Duodenal mucosa (tissue), 2 donors: ENCODE data around the gene NHLRC4.

Source experiments
- H3K27ac ChIP-seq: one replicate; pipeline ENCODE4 v1.7.0; 2013; ENCODE audit warnings: low read depth, low read length
- H3K27me3 ChIP-seq, 2 donors: one replicate each; pipeline ENCODE4 v1.7.0; 2013; ENCODE audit warnings: low read length in 2 of 2, control low read depth in 1 of 2; ENCODE audit not compliant: insufficient read depth in 2 of 2, control insufficient read depth in 1 of 2
- H3K36me3 ChIP-seq, 2 donors: one replicate each; pipeline ENCODE4 v1.7.0; 2013; ENCODE audit warnings: low read length in 2 of 2, control low read depth in 1 of 2; ENCODE audit not compliant: insufficient read depth in 2 of 2, control insufficient read depth in 1 of 2
- H3K4me1 ChIP-seq, 2 donors: one replicate each; pipeline ENCODE4 v1.7.0; 2013; ENCODE audit warnings: low read length in 2 of 2, control low read depth in 1 of 2; ENCODE audit not compliant: insufficient read depth in 2 of 2, control insufficient read depth in 1 of 2
- H3K4me3 ChIP-seq, 2 donors: one replicate each; pipeline ENCODE4 v1.7.0; 2013; ENCODE audit warnings: low read length in 2 of 2, low read depth in 1 of 2
- H3K9ac ChIP-seq, 2 donors: one replicate each; pipeline ENCODE4 v1.7.0; 2013; ENCODE audit warnings: low read length in 2 of 2, low read depth in 1 of 2
- H3K9me3 ChIP-seq, 2 donors: one replicate each; pipeline ENCODE4 v1.7.0; 2013; ENCODE audit warnings: low read length in 2 of 2, control low read depth in 1 of 2; ENCODE audit not compliant: control insufficient read depth in 1 of 2

The NHLRC4 gene

DNA sequence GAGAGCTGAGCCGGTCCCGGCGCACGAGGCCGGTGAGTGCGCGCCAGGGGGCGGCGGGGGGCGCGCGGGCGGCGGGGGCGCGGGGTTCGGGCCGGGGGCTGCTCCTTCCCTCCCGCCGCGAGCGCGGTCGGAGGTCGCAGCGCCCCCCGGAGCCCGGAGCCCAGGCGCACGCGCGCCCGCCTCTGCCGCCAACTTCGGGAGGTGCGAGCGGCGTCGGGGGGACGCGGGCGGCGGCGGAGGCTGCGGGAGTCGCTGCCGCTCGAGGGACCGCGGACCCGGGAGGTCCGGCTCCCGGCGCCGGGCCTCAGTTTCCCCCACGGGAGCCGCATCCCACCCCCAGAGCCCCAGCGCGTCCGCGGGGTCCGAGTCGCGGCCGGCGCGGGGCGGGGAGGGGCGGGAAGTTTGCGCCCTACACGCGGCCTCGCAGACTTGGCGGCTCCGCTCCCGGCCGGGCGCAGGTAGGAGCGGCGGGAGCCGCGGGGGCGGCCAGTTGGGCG lies 6.6 kb upstream of the NHLRC4 start, which contains the start of gene PRR35:
PRR35 (plus strand) TSS at position 191 of the 497 bp plus-strand sequence. CDS start 2,901 bp downstream, outside the sequence.
- H3K4me1 ChIP-seq: no peaks in the 10 kb centered on the region
- H3K27me3 ChIP-seq: peaks cover 22 to 41% of the 10 kb centered on the region in 2 donors
- H3K27ac ChIP-seq: no peak within 1 kb of the TSS
- H3K9ac ChIP-seq: no peak within 1 kb of the TSS
- no peaks in the 10 kb centered on the region for H3K9me3 ChIP-seq
- H3K36me3 ChIP-seq: no peaks in the 10 kb centered on the region
- H3K4me3 ChIP-seq: no peak within 1 kb of the TSS

DNA sequence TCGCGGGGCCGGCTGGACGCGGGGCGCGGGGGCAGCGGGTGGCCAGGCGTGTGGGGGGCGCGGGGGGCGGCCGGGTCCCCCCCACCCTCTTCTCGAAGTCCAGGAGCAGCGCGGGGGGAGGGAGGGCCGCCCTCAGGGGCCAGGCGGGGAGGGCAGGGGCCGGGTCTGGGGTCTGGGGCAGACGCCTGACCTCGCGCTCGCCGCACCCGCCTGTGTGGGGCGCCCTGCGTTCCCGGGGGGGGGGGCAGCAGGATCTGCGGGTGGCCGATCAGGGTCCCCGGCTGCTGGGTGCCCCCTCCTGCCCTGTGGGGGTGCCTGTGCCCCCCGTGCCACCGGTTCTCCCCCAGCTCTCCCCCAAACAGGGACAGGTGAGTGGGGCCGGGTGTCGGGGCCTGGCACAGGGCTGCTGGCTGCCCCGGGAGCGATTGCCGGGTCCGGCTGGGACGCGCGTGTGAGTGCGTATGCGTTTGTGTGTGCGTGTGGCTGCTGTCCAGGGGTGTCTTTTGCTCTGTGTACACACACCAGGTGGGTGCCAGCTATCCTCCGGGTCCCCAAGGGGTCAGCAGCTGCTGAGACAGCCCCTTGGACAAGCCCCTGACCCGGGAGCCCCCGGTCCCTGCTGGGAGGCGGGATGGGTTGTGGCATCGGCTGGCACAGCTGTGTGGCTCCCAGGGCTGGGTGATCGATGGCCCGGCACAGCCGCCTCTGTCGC lies 5.9 kb upstream of the NHLRC4 start:
- Histone ChIP-seq H3K27me3 (peaks cover 22 to 41% of the 10 kb centered on the region in 2 donors), H3K9me3 (no peaks in the 10 kb centered on the region), H3K36me3 (no peaks in the 10 kb centered on the region), H3K4me3 (no peak overlapping the region), H3K9ac (no peak overlapping the region), H3K27ac (no peak overlapping the region), H3K4me1 (peaks cover 0 to under 1% of the 10 kb centered on the region in 2 donors)

DNA sequence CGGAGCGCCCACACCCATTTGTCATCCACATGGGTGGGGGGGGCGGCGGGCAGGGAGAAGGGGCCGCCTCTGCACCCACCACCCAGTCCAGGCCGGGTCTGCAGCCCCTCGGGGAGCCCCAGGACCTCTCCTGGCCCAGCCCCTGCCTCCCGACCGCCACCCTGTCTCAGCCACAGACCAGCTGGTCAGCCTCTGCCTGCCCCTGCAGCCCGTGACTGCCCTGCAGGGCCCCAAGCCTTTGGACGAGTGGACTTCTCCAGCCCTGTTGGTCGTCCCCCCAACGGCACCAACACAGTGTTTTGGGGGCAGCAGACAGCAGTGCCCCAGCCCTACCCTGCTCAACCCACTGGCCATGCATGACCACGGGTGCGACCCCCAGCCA lies 5.4 kb upstream of the NHLRC4 start:
- H3K36me3 ChIP-seq: no peaks in the 10 kb centered on the region
- H3K27ac ChIP-seq: no peak overlapping the region
- H3K4me1 ChIP-seq: peaks cover 3 to 6% of the 10 kb centered on the region in 2 donors
- no peaks in the 10 kb centered on the region for H3K9me3 ChIP-seq
- no peak overlapping the region for H3K9ac ChIP-seq
- H3K27me3 ChIP-seq: peaks cover 22 to 41% of the 10 kb centered on the region in 2 donors
- H3K4me3 ChIP-seq: no peak overlapping the region

DNA sequence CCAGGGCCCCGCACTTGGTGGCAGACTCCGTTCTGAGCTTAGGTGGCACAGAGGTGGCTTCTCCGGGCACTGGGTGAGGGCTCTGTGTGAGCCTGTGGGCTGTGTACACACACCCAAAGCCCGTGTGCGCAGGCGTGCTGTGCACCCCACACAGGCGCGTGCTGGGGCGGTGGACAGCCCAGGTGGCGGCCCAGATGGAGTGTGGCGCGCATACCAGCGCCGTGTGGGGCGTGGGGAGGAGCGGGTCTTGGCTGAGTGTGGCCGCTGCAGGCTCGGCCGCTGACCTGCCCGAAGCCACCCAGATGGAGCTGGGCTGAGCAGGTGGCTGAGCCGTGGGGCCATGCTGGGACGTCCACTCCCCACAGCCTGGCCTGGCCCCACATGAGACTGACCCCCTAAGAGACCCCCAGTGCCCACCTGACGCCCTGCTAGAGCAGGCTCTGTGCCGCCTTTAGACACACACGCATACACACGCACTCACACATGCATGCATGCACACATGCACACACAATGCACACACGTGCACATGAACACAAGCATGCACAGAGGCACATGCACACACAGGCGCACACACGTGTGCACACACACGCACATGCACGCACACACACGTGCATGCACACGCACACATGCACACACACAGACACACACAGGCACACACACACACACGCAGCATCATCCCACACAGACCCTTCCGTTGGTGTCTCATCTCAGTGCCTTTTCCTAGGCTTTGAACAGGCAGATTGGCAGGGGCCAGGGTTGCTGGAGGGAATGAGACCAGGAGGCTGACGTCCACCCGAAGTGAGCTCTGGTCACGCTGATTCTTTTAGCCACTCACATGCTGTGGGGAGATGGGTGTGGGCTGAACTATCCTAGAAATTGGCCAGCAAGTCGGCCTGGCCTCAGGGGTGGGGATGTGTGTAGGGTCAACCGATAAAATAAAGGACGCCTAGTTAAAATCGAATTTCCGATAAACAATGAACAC lies 4.6 kb upstream of the NHLRC4 start:
- Histone ChIP-seq H3K4me3 (no peak overlapping the region), H3K27ac (no peak overlapping the region), H3K4me1 (peaks cover 11 to 15% of the 10 kb centered on the region in 2 donors)

DNA sequence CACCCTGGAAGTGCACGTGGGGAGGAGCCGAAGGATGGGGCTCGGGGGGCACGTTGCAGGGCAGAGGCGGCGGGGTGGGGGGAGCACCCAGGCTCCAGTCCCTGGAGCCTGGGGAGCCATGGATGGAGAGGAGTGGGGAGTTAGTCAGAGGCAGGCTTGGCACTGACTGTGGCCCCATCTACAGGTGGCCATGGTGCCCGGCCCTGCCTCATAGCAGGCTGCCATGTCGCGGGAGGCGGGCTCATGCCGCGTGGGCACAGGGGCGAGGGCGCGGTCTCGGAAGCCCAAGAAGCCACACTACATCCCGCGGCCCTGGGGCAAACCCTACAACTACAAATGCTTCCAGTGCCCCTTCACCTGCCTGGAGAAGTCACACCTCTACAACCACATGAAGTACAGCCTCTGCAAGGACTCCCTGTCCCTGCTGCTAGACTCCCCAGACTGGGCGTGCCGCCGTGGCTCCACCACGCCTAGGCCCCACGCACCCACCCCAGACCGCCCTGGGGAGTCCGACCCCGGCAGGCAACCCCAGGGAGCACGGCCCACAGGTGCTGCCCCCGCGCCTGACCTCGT lies 3.6 kb upstream of the NHLRC4 start:
- Histone ChIP-seq H3K36me3 (no peaks in the 10 kb centered on the region), H3K27me3 (peaks cover 22 to 34% of the 10 kb centered on the region in 2 donors), H3K4me1 (peaks cover 18 to 24% of the 10 kb centered on the region in 2 donors), H3K9ac (no peak overlapping the region), H3K27ac (no peak overlapping the region), H3K4me3 (no peak overlapping the region), H3K9me3 (no peaks in the 10 kb centered on the region)

More for the DNA sequence above, 4.6 kb upstream of the NHLRC4 start:
- H3K27me3 ChIP-seq: peaks cover 22 to 41% of the 10 kb centered on the region in 2 donors
- no peak overlapping the region for H3K9ac ChIP-seq
- H3K9me3 ChIP-seq: no peaks in the 10 kb centered on the region
- H3K36me3 ChIP-seq: no peaks in the 10 kb centered on the region

DNA sequence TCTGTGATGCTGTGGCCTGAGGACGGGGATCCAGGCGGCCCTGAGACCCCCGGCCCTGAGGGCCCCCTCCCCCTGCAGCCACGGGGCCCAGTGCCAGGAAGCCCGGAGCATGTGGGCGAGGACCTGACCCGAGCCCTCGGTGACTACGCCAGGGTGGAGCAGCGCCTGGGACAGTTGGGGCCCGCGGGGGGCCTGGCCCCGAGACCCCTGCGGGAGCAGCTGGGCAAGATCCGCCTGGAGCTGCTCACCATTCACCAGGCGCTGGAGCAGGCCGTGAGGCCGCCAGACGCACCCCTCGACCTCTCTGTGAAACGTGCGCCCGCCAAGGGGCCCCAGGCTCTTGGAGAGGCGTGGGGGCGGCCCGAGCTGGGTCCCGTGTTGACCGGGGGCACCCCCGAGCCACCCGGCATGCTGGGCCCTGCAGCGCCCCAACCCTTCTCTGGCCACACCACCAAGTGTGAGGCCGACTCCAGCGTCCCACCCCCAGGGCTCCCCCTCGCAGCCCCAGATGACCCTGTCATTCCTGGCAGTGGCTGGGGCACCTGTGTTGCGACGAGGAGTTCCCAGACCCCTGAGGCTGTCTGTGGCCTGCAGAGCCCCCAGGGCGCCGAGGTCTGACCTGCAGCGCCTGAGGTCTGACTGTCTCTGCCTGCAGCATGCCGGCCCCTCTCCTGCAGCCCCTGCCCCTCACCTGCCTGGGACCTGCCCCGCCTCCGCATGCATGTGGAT lies 2.0 kb upstream of the NHLRC4 start:
- H3K27ac ChIP-seq: no peak overlapping the region
- H3K4me1 ChIP-seq: peaks cover 31 to 36% of the 10 kb centered on the region in 2 donors
- H3K36me3 ChIP-seq: no peaks in the 10 kb centered on the region
- peaks cover 13 to 21% of the 10 kb centered on the region in 2 donors for H3K27me3 ChIP-seq
- H3K9ac ChIP-seq: no peak overlapping the region
- no peaks in the 10 kb centered on the region for H3K9me3 ChIP-seq
- H3K4me3 ChIP-seq: no peak overlapping the region

DNA sequence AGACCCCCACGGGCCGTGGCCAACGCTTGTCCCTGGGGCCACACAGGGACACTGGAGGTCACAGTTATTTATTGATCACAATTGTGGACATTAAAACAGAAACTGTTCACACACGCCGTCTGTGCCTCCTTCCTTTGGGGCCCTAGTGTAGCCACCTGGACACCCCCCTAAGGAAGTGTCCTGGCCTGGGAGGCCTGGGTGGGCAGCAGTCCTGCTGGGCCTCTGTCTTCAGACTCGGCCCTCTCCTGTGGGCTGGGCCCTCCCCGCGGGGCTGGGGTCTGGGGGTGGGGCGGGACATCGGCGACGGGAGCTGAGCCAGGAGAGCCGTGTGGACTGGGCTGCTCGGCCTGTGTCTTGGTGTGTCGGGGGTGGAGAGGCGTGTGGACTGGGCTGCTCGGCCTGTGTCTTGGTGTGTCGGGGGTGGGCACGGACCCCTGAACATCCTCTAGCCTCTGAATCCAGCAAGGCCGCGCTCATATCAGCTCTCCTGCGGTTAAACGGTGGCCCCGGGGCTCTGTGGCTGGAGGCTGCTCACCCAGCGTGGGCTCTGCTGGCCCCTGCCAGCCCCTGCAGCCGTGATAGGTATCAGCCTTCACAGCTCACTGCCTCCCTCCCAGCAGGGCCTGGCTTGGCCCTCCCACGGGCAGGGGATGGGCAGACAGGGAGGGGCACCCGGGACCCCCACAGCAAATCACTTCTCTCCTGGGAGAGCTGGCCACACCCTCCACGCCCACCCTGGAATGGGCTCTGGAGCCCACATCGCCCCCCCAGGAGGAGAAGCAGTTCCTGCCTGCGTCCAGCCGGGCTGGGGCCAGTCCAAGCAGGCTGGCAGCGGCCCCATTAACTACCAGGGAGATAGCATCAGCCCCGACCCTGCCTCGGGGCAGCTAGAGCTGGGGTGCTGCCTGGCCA lies 1.1 kb upstream of the NHLRC4 start:
- no peaks in the 10 kb centered on the region for H3K9me3 ChIP-seq
- no peak overlapping the region for H3K9ac ChIP-seq
- H3K4me1 ChIP-seq: peaks cover 31 to 39% of the 10 kb centered on the region in 2 donors
- no peak overlapping the region for H3K27ac ChIP-seq
- peaks cover 13 to 21% of the 10 kb centered on the region in 2 donors for H3K27me3 ChIP-seq
- H3K36me3 ChIP-seq: no peaks in the 10 kb centered on the region
- no peak overlapping the region for H3K4me3 ChIP-seq

DNA sequence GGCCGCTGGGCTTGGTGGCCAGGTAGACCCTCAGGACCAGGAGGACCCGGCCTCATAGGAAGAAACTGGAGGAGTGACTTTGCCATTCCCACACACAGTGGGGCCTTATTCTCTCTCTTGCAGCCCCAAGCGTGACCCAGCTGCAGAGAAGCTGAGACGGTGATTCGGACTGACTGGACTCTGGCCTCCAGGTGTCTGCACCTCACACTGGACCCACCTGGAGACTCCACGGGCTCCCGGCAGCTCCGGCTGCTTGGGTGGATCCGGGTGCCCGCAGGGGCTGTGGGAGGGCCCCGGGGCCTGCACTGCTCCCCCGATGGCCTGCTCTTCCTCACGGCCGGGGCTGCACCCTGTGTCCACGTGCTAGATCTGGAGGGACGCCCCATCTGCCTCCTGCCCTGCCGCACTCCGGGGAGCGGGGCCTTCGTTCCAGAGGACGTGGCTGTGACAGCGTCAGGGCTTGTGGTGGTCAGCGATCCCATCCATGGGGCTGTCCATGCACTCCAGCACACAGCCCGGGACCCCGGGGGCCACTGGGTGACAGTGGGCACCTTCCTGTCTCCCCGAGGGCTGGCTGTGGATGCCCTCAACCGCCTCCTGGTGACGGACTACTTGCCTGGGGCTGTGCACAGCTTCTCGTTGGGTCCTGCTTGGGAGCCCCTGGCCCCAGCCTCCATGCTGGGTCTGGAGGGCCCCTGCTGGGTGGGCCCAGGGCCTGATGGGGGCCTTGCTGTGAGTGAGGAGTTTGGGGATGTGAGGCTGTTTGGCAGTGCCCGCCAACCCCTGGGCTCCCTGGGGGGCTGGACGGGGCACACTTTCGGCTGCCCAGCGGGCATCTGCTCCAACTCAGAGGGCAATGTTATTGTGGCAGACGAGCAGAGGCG lies 810 bp downstream of the NHLRC4 start:
- Histone ChIP-seq H3K4me1 (peaks cover 31 to 45% of the 10 kb centered on the region in 2 donors), H3K36me3 (no peaks in the 10 kb centered on the region), H3K27me3 (peaks cover 0 to 2% of the 10 kb centered on the region in 2 donors), H3K27ac (no peak overlapping the region), H3K4me3 (peak overlapping the region; percentile 50 to 58), H3K9me3 (no peaks in the 10 kb centered on the region), H3K9ac (peak overlapping the region; percentile 47 to 68)
